ENCODE results near the gene VKORC1.

- TF ChIP-seq ZNF274 (IDR thresholded peaks at IDR 0.05; ENCODE audit: borderline replicate concordance, extremely low read depth, low read length) (no peak), EP300 (IDR thresholded peaks at IDR 0.05; ENCODE audit: borderline replicate concordance in 1 of 2, low read depth in 2 of 2, low read length in 2 of 2) (no peak), CEBPB (IDR thresholded peaks at IDR 0.05; ENCODE audit: low read depth, low read length) (no peak), CTCF (IDR thresholded peaks at IDR 0.05; ENCODE audit: control extremely low read depth in 1 of 3, insufficient read depth in 1 of 3, low read depth in 1 of 3, low read length in 3 of 3) (peak in 2 of 3 experiments; percentile 10 to 12; a peak in 1 of 4 replicates), SP2 (IDR thresholded peaks at IDR 0.05; ENCODE audit: low read length) (no peak), KDM1A (IDR thresholded peaks at IDR 0.05; ENCODE audit: borderline replicate concordance, low read length) (no peak), POLR2A (IDR thresholded peaks at IDR 0.05; ENCODE audit: control extremely low read depth in 1 of 2, low read depth in 2 of 2, low read length in 2 of 2) (no peak), TEAD4 (IDR thresholded peaks at IDR 0.05; ENCODE audit: low read depth, low read length) (no peak), RAD21 (IDR thresholded peaks at IDR 0.05 in 1 of 2, conservative IDR thresholded peaks at IDR 0.05 in 1 of 2; ENCODE audit: low read depth in 2 of 2, low read length in 2 of 2) (peak in 1 of 2 experiments; percentile 15; a peak in 1 of 4 replicates), EZH2 (IDR thresholded peaks at IDR 0.05; ENCODE audit: low read depth, low read length, severe bottlenecking) (no peak), POLR2AphosphoS5 (IDR thresholded peaks at IDR 0.05; ENCODE audit: low read depth, low read length) (no peak), ATF2 (IDR thresholded peaks at IDR 0.05; ENCODE audit: low read length) (no peak)
- TF ChIP-seq, protein P1, sequence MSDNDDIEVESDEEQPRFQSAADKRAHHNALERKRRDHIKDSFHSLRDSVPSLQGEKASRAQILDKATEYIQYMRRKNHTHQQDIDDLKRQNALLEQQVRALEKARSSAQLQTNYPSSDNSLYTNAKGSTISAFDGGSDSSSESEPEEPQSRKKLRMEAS (IDR thresholded peaks at IDR 0.05): no peak
Observed at GRCh38 chr16:31079342-31079944, 15.2 kb downstream of the VKORC1 start.
